Tibial nerve (tissue), 3 donors: ENCODE results near the gene IGF2BP1.

ENCODE experiments used
- POLR2A ChIP-seq, 2 donors: fragments of 450-650 bp; IDR thresholded peaks; one replicate each; pipeline ENCODE4 v1.6.1; 2017; ENCODE audit warnings: antibody characterized with exemption in 2 of 2, mild to moderate bottlenecking in 2 of 2, moderate library complexity in 2 of 2
- TF ChIP-seq, protein P1 (sequence below), 5 experiments: fragments of 200-600 bp in 3 of 5; fragments of 450-650 bp in 2 of 5; sonication (generic) in 3 of 5; IDR thresholded peaks; one replicate each; pipeline ENCODE4 v1.5.1; 2016 to 2019; ENCODE audit warnings: antibody characterized with exemption in 5 of 5, mild to moderate bottlenecking in 3 of 5, moderate library complexity in 2 of 5

DNA sequence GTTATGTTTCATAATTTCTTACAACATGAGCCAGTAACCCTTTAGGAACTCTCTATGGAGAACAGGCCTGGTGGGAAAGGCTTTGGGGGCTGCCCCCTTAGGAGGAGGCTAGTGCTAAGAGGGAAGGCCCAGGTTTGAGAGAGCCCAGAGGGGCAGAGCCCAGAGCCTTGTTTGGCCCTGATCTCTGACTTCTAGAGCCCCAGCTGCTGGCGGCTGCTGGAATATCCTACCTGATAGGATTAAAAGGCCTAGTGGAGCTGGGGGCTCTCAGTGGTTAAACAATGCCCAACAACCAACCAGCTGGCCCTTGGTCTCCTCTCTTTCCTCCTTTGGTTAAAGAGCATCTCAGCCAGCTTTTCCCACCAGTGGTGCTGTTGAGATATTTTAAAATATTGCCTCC is 54.1 kb downstream of the IGF2BP1 start:
- TF ChIP-seq POLR2A (IDR thresholded peaks at IDR 0.05): no peak
- TF ChIP-seq, protein P1, sequence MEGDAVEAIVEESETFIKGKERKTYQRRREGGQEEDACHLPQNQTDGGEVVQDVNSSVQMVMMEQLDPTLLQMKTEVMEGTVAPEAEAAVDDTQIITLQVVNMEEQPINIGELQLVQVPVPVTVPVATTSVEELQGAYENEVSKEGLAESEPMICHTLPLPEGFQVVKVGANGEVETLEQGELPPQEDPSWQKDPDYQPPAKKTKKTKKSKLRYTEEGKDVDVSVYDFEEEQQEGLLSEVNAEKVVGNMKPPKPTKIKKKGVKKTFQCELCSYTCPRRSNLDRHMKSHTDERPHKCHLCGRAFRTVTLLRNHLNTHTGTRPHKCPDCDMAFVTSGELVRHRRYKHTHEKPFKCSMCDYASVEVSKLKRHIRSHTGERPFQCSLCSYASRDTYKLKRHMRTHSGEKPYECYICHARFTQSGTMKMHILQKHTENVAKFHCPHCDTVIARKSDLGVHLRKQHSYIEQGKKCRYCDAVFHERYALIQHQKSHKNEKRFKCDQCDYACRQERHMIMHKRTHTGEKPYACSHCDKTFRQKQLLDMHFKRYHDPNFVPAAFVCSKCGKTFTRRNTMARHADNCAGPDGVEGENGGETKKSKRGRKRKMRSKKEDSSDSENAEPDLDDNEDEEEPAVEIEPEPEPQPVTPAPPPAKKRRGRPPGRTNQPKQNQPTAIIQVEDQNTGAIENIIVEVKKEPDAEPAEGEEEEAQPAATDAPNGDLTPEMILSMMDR (IDR thresholded peaks at IDR 0.05): no peak
